GM21825 (cell line): ENCODE data around the gene RAB10.
A peak's percentile ranks its signal among the peaks of the same experiment; 100 is the strongest.
"Not testable (repeated sequence)": the region's sequence is repeated elsewhere in the genome, so short reads cannot be mapped to it uniquely, and the experiment has no call there.

Source experiments
- ATAC-seq: cut with Tn5 transposase; IDR thresholded peaks from one replicate; pipeline ENCODE4 v1.9.1; 2021; ENCODE audit warnings: mild to moderate bottlenecking, moderate library complexity; ENCODE audit not compliant: unreplicated experiment

RAB10 gene

DNA sequence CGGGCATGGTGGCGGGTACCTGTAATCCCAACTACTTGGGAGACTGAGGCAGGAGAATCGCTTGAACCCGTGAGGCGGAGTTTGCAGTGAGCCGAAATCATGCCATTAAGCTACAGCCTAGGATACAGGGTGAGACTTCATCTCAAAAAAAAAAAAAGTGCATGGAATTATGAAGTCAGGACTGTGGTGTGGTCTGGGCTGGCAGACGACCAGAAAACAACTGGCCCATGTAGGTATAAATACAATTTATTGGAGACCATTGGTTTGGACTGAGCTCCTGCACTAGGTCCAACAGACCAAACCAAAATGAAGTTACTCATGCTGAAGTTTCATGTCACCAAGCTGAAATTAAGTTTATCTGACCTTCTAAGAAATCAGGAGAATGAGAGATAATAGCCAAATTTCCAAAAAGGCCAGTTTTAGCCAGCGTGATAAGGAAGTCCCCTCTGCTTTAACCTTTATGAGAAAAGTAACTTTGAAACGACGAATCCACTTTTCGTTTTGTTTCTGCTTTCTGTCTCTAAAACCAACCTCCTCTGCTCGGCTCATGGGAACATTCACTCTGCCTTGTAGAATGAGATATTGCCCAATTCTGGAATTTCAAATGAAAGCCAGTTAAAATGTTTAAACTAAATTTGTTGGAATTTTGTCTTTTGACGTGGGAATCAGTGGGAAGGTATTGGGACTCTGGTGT, 17.7 kb upstream of the RAB10 start:
- no peak for ATAC-seq

DNA sequence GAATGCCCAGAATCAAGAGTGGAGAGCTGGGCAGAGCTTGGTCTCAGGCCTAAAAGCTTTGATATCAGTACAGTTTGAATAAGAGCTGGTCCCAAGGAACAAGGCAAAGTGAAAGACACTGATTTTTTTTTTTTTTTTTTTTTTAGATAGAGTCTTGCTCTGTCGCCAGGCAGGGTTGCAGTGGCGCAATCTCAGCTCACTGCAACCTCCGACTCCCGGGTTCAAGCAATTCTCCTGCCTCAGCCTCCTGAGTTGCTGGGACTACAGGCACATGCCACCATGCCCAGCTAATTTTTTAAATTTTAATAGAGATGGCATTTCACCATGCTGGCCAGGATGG, 17.2 kb upstream of the RAB10 start:
- ATAC-seq = not testable (repeated sequence)

- ATAC-seq = peak; percentile 20
These were observed 16.3 kb upstream of the RAB10 start for GRCh38 chr2:26017464-26018183.

- peak; percentile 74 for ATAC-seq
These were observed 15.5 kb upstream of the RAB10 start for GRCh38 chr2:26018184-26019055.

DNA sequence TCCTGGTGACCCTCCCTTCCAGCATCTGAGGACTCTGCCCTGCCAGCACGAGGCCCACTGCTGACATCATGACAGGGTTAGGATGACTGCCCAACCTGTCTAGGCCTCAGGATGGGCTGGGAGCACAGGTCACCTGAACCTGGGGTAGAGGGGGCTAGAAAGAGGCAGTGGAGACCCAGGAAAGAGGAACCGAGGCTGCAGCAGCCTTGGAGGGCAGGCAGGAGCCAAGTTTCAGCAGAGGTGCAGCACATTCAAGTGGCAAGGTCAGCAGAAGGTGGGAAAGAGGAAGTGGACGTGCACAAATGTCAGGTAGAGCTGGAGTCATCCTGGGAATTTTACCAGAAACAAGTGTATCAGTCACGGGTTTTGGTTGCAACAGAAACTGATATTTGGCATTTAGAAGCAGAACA, 13.6 kb upstream of the RAB10 start:
- ATAC-seq = no peak

DNA sequence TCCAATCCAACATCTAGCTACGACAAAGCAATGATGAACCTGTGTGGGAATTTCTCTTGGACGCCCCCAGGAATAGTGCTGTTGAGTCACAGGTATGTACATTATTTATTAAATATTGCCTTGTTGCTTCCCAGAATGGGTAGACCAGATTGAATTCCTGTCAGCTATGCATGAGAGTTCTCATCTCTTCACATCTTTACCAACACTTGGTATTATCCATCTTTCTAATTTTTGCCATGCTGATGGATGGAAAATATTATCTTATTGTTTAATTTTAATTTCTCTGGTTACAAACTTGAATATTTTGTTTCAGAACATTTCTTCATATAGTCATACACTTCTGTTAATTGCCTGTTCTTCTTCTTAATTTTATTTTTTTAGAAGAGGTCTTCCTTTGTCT, 9.6 kb upstream of the RAB10 start:
- no peak for ATAC-seq

DNA sequence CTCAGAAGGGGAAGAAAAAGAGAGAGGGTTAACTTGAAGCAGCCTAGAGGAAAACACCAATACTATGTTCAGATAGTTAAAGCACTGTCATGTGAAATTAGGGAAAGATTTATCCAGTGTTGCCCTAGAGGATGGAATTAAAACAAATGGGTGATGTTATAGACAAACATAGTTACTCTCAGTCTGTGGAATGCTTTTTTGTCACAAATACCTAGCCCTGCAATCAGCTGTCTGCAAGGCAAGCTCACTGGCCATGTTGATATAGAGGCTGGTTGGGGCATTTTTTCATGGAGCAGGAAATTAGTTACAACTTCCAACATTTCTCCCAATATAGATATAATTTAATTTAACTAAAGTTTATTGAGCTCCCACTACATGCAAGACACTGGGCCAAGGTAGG, 8.4 kb upstream of the RAB10 start:
- no peak for ATAC-seq

GRCh38 chr2:26028083-26028482, 5.8 kb upstream of the RAB10 start:
- ATAC-seq = not testable (repeated sequence)

DNA sequence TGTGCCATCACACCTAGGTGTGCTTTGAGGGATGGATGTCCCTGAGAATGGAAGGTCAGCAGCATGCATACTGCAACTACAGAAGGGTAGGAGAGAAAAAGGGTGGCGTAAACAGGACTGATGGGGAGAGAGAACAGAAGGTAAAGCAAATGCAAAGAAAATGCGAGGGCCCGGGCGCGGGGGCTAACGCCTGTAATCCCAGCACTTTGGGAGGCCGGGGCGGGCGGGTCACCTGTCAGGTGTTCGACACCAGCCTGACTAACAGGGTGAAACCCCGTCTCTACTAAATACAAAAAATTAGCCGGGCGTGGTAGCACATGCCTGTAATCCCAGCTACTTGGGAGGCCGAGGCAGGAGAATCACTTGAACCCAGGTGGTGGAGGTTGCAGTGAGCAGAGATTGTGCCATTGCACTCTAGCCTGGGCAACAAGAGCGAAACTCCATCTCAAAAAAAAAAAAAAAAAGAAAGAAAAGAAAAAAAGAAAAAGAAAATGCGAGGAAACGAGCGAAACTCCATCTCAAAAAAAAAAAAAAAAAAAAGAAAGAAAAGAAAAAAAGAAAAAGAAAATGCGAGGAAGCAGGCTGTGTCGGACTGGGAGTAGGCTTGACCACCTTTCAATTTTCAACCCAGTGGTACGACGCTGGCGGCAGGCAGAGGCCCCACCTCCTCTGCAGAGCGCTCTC, 1.2 kb upstream of the RAB10 start:
- peak; percentile 9 for ATAC-seq

DNA sequence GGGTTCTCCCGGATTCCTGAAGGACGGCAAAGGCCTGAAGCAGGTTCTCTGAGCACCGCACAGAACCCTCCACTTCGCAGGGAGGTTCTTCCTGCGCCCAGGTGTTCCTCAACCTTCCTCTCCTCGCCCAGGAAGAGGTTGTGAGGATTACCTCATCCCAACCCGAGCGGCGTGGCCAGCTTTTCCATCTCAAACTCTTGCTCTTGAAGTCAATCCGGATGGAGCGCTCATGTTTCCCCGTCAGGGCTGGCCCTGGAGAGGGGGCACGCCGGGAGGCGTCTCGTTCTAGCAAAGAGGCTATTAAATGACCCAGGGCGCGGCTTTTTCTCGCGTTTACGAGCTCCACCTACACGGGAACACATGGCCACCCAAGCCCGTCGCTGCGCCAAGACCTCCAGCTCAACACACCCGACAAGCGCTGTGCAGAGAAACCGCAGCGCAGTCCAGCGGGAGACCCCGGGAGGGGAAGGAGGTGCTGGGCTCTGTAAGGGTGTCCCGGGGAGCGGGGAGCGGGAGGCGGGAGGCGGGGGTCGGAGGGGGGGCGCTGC, 540 bp upstream of the RAB10 start:
- no peak for ATAC-seq

DNA sequence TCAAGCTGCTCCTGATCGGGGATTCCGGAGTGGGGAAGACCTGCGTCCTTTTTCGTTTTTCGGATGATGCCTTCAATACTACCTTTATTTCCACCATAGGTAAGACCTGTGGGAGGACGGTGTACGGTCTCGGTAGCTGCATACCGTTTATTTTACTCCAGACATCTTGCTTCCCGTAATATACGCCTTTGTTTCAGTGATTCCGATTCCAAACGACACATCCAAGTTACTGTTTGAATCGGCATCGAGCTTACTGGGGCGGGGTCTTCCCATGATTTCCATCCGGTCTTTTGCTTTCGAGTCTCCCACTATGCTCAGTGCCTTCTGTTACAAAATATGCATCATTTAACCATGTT, 731 bp downstream of the RAB10 start:
- no peak for ATAC-seq

DNA sequence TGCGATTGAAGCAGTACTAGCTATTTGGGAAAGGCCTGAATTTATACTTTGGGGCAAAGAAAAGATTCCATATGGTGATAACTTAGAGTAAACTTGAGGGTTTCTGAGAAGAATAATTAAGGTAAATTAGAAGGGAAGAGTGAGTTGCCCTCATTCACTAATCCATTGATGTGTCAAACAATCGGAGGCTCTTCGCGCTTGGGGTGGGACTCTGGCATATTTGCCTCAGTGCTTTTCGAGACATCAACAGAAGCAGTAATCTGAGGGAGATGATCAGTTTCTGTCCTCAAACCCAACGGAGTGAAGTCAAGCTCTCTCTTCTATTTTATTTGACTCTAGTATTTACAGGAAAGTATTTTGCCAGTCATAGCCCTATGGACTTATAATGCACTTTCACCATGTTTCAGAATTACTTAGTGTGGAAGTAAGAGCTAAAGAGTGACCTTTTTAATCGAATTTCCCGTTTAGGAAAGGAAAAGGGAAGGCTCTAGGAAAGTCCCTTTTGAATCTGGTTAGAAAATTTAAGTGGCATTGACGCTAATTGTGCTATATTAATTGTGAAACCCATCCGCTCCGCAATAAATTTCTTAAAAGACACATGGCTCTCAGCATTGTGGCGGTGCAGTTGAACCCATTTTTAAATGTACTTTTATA, 1.3 kb downstream of the RAB10 start:
- no peak for ATAC-seq

GRCh38 chr2:26039603-26040323, 5.9 kb downstream of the RAB10 start:
- no peak for ATAC-seq

DNA sequence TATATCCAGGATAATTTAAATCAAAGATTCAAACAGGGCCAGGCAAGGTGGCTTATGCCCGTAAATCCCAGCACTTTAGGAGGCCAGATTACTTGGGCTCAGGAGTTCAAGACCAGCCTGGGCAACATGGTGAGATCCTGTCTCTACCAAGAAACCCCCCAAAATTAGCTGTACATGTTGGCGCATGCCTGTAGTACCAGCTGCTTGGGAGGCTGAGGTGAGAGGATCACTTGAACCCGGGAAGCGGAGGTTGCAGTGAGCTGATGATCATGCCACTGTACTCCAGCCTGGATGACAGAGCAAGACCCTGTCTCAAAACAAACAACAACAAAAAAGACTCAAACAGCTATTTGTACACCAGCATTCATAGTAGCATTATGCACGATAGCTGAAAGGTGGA, 9.2 kb downstream of the RAB10 start:
- ATAC-seq = no peak

DNA sequence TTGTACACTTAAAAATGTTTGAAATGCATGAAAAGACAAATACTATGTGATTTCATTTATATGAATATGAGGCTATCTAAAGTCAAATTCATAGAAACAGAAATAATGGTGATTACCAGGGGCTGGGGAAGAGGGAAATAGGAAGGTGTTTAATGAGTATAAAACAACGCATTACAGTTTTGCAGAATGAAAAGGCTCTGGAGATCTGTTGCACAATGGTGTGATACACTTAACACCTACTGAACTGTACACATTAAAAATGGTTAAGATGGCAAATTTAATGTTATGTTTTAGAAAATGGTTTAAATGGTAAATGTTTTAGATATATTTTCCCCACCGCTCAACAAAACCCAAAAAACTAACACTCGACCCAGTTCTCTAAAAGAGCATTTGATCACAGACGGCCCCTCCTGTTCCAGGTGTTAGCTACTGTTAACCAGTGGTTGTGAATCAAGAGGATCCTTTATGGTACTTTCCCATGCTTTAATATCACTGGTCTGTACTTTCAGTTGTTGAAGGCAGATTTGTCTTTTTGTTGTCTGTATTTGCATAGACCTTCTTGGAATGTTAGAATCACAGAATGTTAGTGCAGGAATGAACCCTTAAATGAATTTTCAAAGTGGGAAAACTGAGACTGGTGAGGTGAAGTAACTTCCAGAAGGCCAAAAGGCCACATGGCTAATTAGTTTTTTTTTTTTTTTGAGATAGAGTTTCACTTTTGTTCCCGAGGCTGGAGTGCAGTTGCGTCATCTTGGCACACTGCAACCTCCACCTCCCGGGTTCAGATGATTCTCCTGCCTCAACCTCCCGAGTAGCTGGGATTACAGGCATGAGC, 10.2 kb downstream of the RAB10 start:
- peak; percentile 54 for ATAC-seq

- no peak for ATAC-seq
These were observed 14.9 kb downstream of the RAB10 start for GRCh38 chr2:26048791-26049190.

DNA sequence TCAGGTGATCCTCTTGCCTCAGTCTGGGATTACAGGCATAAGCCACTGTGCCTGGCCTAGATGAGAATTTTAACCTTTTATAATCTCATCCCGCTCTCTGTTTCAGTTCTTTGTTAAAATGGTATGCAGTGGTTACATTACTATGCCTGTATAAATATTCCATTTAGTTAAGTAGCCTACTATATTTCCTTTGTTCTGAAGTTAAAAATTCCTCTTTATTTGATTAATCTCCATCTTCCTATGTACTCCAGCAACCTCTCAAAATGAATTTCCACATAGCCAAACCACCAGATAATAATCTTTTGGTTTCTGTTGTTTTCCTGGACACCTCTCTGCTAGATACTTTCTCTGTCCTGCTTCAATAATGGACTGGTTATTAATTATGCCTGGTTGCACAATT, 15.8 kb downstream of the RAB10 start:
- ATAC-seq = no peak

DNA sequence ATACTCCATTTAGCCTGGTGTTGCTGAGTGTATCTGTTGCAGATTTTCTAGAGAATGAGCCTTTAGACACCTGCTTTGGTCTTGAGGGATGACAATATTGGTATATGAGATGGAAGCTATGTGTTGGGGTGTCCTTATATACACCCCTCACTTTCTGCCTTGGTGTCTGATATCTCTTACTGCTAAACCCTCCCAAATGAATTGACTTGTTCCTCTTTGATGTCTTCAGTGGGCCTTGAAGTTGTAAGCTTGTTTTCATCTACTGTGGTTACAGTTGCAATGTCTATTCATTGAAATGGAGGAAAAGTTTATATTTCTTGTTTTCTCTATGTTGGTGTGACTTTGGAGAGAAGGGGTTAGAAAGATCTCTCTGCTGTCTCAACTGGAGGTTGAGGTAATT, 18.9 kb downstream of the RAB10 start:
- no peak for ATAC-seq
